H9 (cell line): ENCODE results near the gene TFDP1. TPM values are rescaled to one million over a fixed set of nuclear protein-coding genes. Genes with fewer than 3 reads are reported as not detected.
A peak's percentile ranks its signal among the peaks of the same experiment; 100 is the strongest.

Experiments
- DNase-seq: peaks from one replicate; pipeline ENCODE4 v3.0.0-alpha.2; 2017
- H2AFZ ChIP-seq: one replicate; pipeline ENCODE4 v1.6.1; 2013; ENCODE audit warnings: mild to moderate bottlenecking, low read length, control low read depth, moderate library complexity
- H2AK5ac ChIP-seq: 2 replicates; pipeline ENCODE4 v1.6.1; 2013; ENCODE audit warnings: low read length, control low read depth, mixed read lengths; ENCODE audit not compliant: insufficient read length
- H2BK120ac ChIP-seq: one replicate; pipeline ENCODE4 v1.6.1; 2013; ENCODE audit warnings: low read depth, mild to moderate bottlenecking, low read length, control low read depth, inconsistent platforms; ENCODE audit not compliant: poor library complexity, severe bottlenecking
- H2BK12ac ChIP-seq: 2 replicates; pipeline ENCODE4 v1.6.1; 2013; ENCODE audit warnings: low read length, control low read depth, mixed read lengths, low read depth; ENCODE audit not compliant: insufficient read length
- H2BK15ac ChIP-seq: 2 replicates; pipeline ENCODE4 v1.6.1; 2013; ENCODE audit warnings: low read depth, low read length, control low read depth
- H2BK20ac ChIP-seq: one replicate; pipeline ENCODE4 v1.6.1; 2013; ENCODE audit warnings: low read depth, mild to moderate bottlenecking, low read length, control low read depth, inconsistent platforms; ENCODE audit not compliant: poor library complexity, severe bottlenecking
- H2BK5ac ChIP-seq: 2 replicates; pipeline ENCODE4 v1.6.1; 2013; ENCODE audit warnings: low read length, control low read depth, mixed read lengths; ENCODE audit not compliant: insufficient read length
- H3K14ac ChIP-seq: 2 replicates; pipeline ENCODE4 v1.6.1; 2013; ENCODE audit warnings: low read length, control low read depth; ENCODE audit not compliant: insufficient read depth
- H3K18ac ChIP-seq: 2 replicates; pipeline ENCODE4 v1.6.1; 2013; ENCODE audit warnings: low read depth, mild to moderate bottlenecking, mixed read lengths, low read length, control low read depth; ENCODE audit not compliant: insufficient read length
- H3K23ac ChIP-seq: 2 replicates; pipeline ENCODE4 v1.6.1; 2013; ENCODE audit warnings: low read length, control low read depth, mixed read lengths, low read depth; ENCODE audit not compliant: insufficient read length
- H3K23me2 ChIP-seq: 2 replicates; pipeline ENCODE4 v1.6.1; 2013; ENCODE audit warnings: low read depth, mild to moderate bottlenecking, mixed read lengths, low read length, control low read depth; ENCODE audit not compliant: insufficient read length, poor library complexity, severe bottlenecking
- H3K27ac ChIP-seq: 2 replicates; pipeline ENCODE4 v1.5.1; 2013; ENCODE audit warnings: low read length, control low read depth, mixed read lengths, low read depth; ENCODE audit not compliant: insufficient read length
- H3K27me3 ChIP-seq: 2 replicates; pipeline ENCODE4 v1.6.1; 2013; ENCODE audit warnings: low read length, control low read depth, inconsistent platforms; ENCODE audit not compliant: insufficient read depth
- H3K4ac ChIP-seq: 2 replicates; pipeline ENCODE4 v1.6.1; 2013; ENCODE audit warnings: low read depth, mild to moderate bottlenecking, control low read depth, inconsistent platforms, low read length, moderate library complexity
- H3K4me1 ChIP-seq: 2 replicates; pipeline ENCODE4 v1.6.1; 2013; ENCODE audit warnings: low read length, control low read depth, inconsistent platforms; ENCODE audit not compliant: insufficient read depth
- H3K4me2 ChIP-seq: 2 replicates; pipeline ENCODE4 v1.6.1; 2013; ENCODE audit warnings: low read length, control low read depth, mixed read lengths; ENCODE audit not compliant: insufficient read length, insufficient read depth
- H3K56ac ChIP-seq: 2 replicates; pipeline ENCODE4 v1.6.1; 2013; ENCODE audit warnings: low read depth, mild to moderate bottlenecking, mixed read lengths, low read length, control low read depth; ENCODE audit not compliant: insufficient read length
- H3K79me1 ChIP-seq: 2 replicates; pipeline ENCODE4 v1.6.1; 2013; ENCODE audit warnings: low read depth, mild to moderate bottlenecking, moderate library complexity, low read length, control low read depth, inconsistent platforms; ENCODE audit not compliant: insufficient read depth, poor library complexity, severe bottlenecking
- H3K79me2 ChIP-seq: 2 replicates; pipeline ENCODE4 v1.6.1; 2013; ENCODE audit warnings: low read length, control low read depth, inconsistent platforms; ENCODE audit not compliant: insufficient read depth
- H3K9ac ChIP-seq: 2 replicates; pipeline ENCODE4 v1.6.1; 2013; ENCODE audit warnings: low read length, control low read depth, mixed read lengths; ENCODE audit not compliant: insufficient read length; ENCODE audit errors: extremely low read depth
- H3K9me3 ChIP-seq: one replicate; pipeline ENCODE4 v1.6.1; 2013; ENCODE audit warnings: low read depth, low read length, inconsistent platforms; ENCODE audit not compliant: control insufficient read depth
- H3T11ph ChIP-seq: one replicate; pipeline ENCODE4 v1.6.1; 2013; ENCODE audit warnings: mild to moderate bottlenecking, low read length, control low read depth, inconsistent platforms
- H4K20me1 ChIP-seq: one replicate; pipeline ENCODE4 v1.6.1; 2013; ENCODE audit not compliant: control insufficient read depth, insufficient read length, insufficient read depth
- H4K5ac ChIP-seq: 2 replicates; pipeline ENCODE4 v1.6.1; 2013; ENCODE audit warnings: low read depth, mild to moderate bottlenecking, mixed read lengths, low read length, control low read depth; ENCODE audit not compliant: insufficient read length
- H4K8ac ChIP-seq: replicated peaks from 2 replicates; pipeline ENCODE4 v1.6.1; 2013; ENCODE audit warnings: low read length, control low read depth, mixed read lengths, low read depth; ENCODE audit not compliant: insufficient read length
- H4K91ac ChIP-seq: 2 replicates; pipeline ENCODE4 v1.6.1; 2013; ENCODE audit warnings: low read depth, mild to moderate bottlenecking, moderate library complexity, mixed read lengths, low read length, control low read depth; ENCODE audit not compliant: insufficient read length
- H3K27ac Mint-ChIP-seq, 3 experiments: 2 replicates in 2 of 3; 3 replicates in 1 of 3; pipeline ENCODE4 v1.8.0; 2020 to 2021; ENCODE audit warnings: mixed read lengths in 3 of 3, mild to moderate bottlenecking in 1 of 3, moderate library complexity in 1 of 3
- H3K27me3 Mint-ChIP-seq: 2 replicates; pipeline ENCODE4 v1.8.0; 2021; ENCODE audit warnings: low read depth, mild to moderate bottlenecking, moderate library complexity, mixed read lengths
- H3K36me3 Mint-ChIP-seq, 3 experiments: 2 replicates in 2 of 3; 3 replicates in 1 of 3; pipeline ENCODE4 v1.8.0; 2020 to 2021; ENCODE audit warnings: low read depth in 3 of 3, mixed read lengths in 3 of 3; ENCODE audit not compliant: insufficient read depth in 1 of 3
- H3K4me1 Mint-ChIP-seq, 2 experiments: 2 replicates each; pipeline ENCODE4 v1.8.0; 2020; ENCODE audit warnings: mixed read lengths in 2 of 2
- H3K4me3 Mint-ChIP-seq, 2 experiments: 2 replicates in 1 of 2; 3 replicates in 1 of 2; pipeline ENCODE4 v1.8.0; 2020 to 2021; ENCODE audit warnings: mild to moderate bottlenecking in 2 of 2, mixed read lengths in 2 of 2, moderate library complexity in 1 of 2
- H3K9me3 Mint-ChIP-seq, 2 experiments: 2 replicates in 1 of 2; 3 replicates in 1 of 2; pipeline ENCODE4 v1.8.0; 2020; ENCODE audit warnings: mild to moderate bottlenecking in 2 of 2, mixed read lengths in 2 of 2, moderate library complexity in 1 of 2
- CTCF ChIP-seq: fragments of 200-600 bp; sonication (generic); conservative IDR thresholded peaks from 3 replicates; pipeline ENCODE4 v1.8.0; 2021; ENCODE audit warnings: antibody characterized with exemption, mild to moderate bottlenecking
- WGBS: extraction: QIAGEN DNeasy Blood & Tissue Kit; methylation state at CpG from one replicate; pipeline ENCODE4 v1.1.7; 2013; ENCODE audit warnings: missing lambda C conversion rate, low lambda C conversion rate, mixed read lengths; ENCODE audit not compliant: insufficient read length; ENCODE audit errors: extremely low coverage; 5-methylcytosine and 5-hydroxymethylcytosine counted together
- total RNA-seq: library from RNA; stranded (reverse); gene quantifications from 2 replicates; pipeline ENCODE4 v1.2.1, GENCODE V29; 2021

TFDP1 gene
- total RNA-seq, 1 experiment from 2014 or later: 111 TPM

GRCh38 chr13:113539822-113540221 is 44.7 kb upstream of the TFDP1 start:
- H3K4me2 ChIP-seq: no peak overlapping the region
- no peak for TF ChIP-seq CTCF

More at GRCh38 chr13:113539822-113540221, 44.7 kb upstream of the TFDP1 start:
- no peak overlapping the region for H2BK120ac ChIP-seq
- no peak overlapping the region for H3K23ac ChIP-seq
- H3K79me2 ChIP-seq: 0 out of 2 replicates have a peak, but pooled peaks cover 1% of the 10 kb centered on the region
- no peak overlapping the region for H3K4ac ChIP-seq
- no peak overlapping the region for H2AK5ac ChIP-seq
- H3K18ac ChIP-seq: no peak overlapping the region
- H4K8ac ChIP-seq: no peak overlapping the region
- no peaks in the 10 kb centered on the region for H3K27me3 ChIP-seq
- no peak overlapping the region for H3K9ac ChIP-seq
- H2BK20ac ChIP-seq: no peak overlapping the region
- no peaks in the 10 kb centered on the region for H3K9me3 Mint-ChIP-seq
- DNase-seq: peak; percentile 10
- H3K14ac ChIP-seq: no peak overlapping the region
- H2BK12ac ChIP-seq: no peak overlapping the region
- H2AFZ ChIP-seq: no peak overlapping the region
- no peaks in the 10 kb centered on the region for H3K27me3 Mint-ChIP-seq
- no peak overlapping the region for H4K91ac ChIP-seq
- H3K56ac ChIP-seq: no peak overlapping the region
- H3K4me3 Mint-ChIP-seq: no peak overlapping the region
- no peak overlapping the region for H4K5ac ChIP-seq
- WGBS: no CpG with 5 or more reads among the region's 15 CpGs
- no peak overlapping the region for H3K27ac ChIP-seq
- no peaks in the 10 kb centered on the region for H3K9me3 ChIP-seq
- no peaks in the 10 kb centered on the region for H3K4me1 ChIP-seq
- peaks cover 7 to 16% (median 9%) of the 10 kb centered on the region in 3 experiments; a peak in 6 of 7 replicates for H3K36me3 Mint-ChIP-seq
- H3K23me2 ChIP-seq: no peaks in the 10 kb centered on the region
- peak overlapping the region in 1 of 3 experiments; percentile 11; a peak in 1 of 7 replicates for H3K27ac Mint-ChIP-seq
- H2BK5ac ChIP-seq: no peak overlapping the region
- H3K79me1 ChIP-seq: no peaks in the 10 kb centered on the region
- H3K4me1 Mint-ChIP-seq: peaks cover 4 to 10% of the 10 kb centered on the region in 2 experiments; a peak in 3 of 4 replicates
- H2BK15ac ChIP-seq: no peak overlapping the region
- H3T11ph ChIP-seq: no peak overlapping the region
- peaks cover 2% of the 10 kb centered on the region for H4K20me1 ChIP-seq
